ENCODE results near the gene SAPCD2.

DNA sequence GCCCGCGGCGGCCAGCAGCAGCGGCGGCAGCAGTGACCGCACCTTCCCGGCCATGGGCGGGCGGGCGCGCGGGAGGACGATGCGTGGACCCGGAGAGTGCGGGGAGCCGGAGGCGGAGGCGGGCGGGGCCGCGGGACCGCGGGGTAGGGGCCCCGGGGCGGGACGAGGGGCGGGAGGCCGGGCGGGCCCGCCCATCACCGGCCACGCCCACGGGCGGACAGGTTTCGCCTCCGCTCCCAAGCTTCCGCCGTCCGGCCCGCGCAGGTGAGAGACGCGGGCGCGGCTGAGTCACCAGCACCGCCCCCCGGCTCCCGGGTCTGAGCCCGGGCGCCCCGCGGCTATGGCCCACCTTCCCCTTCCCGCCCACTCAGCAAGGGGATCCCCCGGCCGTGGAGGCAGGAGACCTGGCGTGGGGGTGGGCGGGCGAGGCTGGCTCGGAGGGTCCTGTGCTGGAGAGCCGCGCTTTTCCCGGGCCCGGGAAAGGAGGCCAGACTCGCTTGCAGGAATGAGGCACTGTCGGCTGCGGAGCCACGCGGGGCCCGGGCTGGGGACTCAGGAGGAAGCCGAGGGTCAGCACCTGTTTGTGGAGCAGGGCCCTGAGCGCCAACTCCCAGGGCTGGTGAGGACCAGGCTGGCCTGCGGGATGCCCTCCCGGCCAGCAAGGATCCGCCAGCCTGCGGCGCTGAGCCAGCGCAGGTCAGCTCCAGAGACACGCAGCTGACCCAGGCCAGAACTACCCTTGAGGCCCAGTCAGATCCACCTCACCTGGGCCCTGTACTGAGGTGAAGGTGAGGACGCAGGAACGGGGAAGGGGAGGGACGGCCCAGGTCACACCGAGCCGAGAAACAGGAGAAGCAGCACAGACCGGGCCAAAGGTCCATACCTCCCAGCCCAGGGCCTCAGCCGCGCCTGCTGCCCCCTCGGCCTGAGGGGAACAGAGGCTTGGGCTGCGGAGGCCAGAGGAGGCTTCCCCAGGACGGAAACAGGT lies 16.1 kb downstream of the SAPCD2 start, which contains the start of gene ENTPD2:
- no peak for TF ChIP-seq CTCF (IDR thresholded peaks at IDR 0.05; ENCODE audit: low read depth, low read length, poor library complexity, severe bottlenecking)
- no peak for TF ChIP-seq EZH2phosphoT487 (IDR thresholded peaks at IDR 0.05; ENCODE audit: borderline replicate concordance, low read length)
